Kidney tubule cell (primary cell): ENCODE measurements around the gene ATP8B4.

Source experiments
- DNase-seq: peaks from one replicate; pipeline ENCODE4 v3.0.0-alpha.2; 2018; ENCODE audit warnings: low spot score

Gene ATP8B4

GRCh38 chr15:49857496-49858475, 261.2 kb downstream of the ATP8B4 start:
- DNase-seq: no peak

DNA sequence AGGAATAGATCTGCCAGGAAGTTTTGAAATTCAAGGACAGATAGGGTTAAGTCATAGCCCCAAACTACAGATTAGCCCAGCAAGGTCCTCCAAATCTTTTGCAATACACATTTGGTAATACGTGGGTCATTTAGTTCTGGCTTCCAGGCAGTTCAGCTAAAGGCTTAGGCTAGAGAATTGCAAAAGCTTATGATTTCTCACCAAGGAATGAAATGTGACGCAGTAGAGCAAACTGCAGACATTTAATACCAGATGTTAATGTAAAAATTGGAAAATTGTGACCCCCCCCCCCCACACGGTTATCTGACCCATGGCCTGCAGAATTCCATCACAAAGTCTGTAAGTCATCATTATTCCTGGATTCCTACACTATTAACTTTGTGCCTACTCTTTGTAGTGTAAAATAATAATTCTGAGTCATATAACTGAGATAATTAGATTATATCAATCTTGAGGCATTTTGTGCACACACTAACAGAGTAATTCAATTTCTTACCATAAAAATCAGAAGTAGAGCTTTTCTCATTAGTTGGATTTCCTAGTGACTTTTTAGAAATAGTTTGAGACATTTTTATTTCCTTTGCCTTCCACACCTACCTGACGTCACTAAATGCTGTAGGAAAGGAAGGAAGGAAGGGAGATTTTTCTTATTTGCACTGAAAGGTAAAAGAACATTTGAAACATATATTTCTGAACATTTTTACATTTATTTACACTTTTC, 263.0 kb downstream of the ATP8B4 start:
- DNase-seq: no peak

- no peak for DNase-seq
These were observed 266.3 kb downstream of the ATP8B4 start for GRCh38 chr15:49852756-49853155.

- DNase-seq: no peak
These were observed 270.2 kb downstream of the ATP8B4 start for GRCh38 chr15:49848807-49849206.

GRCh38 chr15:49848282-49848724, 270.7 kb downstream of the ATP8B4 start:
- DNase-seq: no peak

DNA sequence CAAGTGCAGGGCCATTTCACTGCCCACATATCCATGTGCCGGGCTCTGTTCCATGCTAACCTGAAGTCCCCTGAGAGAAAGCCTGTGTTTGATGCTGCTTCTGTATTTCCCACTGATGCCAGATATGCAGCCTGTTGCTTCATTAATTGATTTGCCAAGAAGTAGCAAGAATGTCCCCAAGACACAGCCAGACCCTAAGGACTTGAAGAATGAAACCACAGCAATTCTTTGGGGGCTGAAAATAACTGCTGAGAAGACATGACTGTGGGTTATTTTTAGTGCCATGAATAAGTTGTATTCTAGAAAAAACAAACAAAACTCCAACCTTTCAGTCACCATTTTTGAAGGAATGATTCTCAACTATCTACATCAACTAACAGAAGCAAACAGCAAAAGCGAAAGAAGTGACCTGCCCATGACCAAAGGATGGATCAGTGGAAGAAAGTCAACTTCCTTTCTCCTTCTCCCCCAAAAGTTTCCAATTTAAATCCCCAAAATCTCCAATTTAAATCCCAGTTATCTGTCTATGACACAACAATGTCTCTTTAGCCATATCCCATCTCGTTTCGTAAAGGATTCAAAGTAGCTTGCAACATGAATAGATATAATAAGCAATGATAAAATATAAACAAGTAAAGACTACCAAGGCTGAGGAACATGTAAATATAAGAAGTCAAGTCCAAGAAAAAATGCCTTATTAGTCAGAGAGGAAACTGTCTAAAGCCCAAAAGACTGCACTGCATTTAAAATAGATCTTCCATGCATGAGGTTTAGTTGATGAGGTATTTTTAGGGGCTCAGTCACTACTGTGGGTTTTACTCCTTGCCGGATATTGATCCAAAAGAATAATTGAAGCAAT, 271.4 kb downstream of the ATP8B4 start:
- DNase-seq: no peak

DNA sequence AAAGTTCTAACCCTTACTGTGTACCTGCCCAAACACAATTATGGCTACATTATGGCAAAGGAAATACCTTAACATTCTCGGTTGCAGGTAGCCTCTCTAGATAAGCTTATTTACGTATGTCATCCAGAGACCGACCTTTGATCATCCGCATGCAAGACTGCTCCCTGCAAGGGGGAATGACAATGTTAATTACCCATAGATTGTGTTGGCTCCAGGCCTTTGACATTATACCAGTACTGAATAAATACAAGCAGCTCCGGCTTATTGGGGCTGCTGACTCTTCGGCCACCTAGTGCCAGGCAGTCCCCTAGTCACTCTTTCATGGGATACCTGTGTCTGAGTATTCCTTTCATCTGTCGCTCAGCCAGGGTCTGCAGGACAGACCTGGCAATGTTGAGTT, 274.6 kb downstream of the ATP8B4 start:
- DNase-seq: no peak

DNA sequence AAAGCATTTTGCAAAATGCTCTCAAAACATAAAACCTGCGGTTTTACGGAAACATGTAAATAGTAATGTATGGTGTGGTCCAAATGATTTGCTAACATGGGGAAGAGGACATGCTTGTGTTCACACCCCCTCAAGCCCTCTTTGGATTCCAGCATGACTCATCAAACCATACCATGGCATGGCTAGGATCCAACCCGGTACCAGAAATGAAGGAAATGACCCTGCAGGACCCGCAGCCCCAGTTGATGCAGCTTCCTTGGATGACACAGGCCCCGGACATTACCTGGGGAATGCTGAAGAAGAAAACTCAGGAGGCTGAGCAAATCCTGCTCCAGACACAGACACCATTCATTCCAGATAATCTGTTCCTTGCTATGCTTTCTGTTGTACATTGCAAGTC, 275.3 kb downstream of the ATP8B4 start:
- DNase-seq: no peak

GRCh38 chr15:49842031-49842730, 276.9 kb downstream of the ATP8B4 start:
- no peak for DNase-seq

GRCh38 chr15:49832511-49832910, 286.5 kb downstream of the ATP8B4 start:
- DNase-seq: peak; percentile 64

DNA sequence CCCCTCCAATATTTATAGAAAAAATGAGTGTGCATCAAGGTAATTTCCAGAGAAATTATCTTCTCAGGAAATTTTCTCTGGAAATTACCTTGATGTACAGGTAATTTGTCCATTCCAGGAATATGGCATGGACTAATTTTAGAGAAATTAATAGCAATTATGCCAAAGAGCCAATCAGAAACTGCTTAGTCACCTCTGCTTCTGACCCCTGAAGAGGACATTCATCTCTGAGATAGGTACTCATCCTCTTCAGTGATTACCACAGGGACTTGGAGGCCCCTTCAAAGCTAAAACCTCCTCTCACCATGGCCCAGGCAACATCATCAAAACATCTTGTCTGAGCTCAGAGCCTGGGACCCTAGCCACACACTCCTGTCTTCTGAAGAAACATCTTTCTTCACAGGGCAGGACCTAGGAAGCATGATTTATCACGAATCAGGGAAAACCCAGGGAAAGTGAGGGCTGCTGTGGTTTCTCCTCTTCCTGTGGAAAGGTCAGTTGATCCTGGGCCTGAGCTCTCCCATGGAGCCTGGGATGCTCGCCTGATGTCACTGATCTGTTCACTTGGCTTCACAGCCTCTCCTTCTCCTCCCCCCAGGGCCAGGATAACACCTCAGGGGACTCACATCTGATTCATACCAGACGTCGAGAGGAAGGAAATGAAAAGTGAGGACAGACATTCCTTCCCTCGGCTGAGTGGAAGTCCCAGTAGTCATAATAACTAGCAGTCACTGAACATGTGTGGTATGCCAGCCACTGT, 287.6 kb downstream of the ATP8B4 start:
- DNase-seq: peak; percentile 98

DNA sequence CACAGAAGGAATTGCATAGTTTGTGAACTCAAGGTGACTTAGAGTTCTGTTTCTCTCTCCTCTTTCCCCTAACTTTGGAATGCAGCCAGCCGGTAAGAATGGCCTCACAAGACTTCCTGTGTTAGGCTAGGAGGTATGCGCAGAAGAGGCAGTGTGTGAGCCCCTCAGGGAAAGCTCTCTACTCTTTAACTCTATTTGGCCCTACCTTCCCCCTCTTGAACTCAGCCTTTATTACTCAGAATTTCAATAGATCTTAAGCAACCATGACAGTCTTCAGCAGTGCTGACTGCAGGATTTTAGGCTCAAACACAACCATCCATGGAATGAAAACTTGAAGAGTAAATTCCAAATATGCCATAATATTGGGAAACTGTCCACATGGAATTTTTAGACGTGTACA, 288.6 kb downstream of the ATP8B4 start:
- DNase-seq: peak; percentile 48

DNA sequence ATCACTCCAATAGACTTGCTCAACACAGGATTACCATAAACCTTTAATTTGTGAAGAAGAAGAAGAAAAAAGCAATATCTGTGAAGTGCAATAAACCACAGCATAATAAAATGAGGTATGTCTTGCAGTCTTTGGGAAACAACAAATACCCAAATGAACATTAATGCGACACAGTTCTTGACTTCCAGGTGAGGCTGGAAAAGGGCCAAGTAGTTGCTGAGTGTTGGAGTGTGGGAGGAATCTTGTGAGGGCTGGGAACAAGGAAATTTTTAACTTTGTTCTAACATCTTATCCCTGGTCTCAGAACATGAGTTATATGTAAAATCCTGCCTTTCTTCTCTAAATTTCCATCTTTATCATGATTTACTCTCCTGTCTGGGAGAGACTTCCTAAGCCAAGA, 291.7 kb downstream of the ATP8B4 start:
- DNase-seq: no peak

GRCh38 chr15:49826640-49827234, 292.3 kb downstream of the ATP8B4 start:
- DNase-seq: no peak

DNA sequence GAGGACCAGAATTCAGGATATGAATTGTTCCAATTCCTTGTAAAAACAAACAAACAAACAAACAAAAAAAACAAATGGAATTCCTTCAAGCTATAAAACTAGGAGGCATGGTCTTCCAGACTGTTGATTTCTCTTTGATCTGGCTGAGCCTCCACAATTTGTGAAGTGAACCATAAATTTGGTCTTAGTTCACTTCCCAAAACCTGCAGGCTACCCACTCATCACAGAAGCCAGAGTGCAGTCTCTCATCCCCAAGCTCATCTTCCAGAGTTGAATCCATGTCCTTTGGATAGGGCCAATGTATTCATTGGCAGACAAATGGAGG, 294.3 kb downstream of the ATP8B4 start:
- no peak for DNase-seq

- no peak for DNase-seq
These were observed 294.9 kb downstream of the ATP8B4 start for GRCh38 chr15:49823987-49824774.

DNA sequence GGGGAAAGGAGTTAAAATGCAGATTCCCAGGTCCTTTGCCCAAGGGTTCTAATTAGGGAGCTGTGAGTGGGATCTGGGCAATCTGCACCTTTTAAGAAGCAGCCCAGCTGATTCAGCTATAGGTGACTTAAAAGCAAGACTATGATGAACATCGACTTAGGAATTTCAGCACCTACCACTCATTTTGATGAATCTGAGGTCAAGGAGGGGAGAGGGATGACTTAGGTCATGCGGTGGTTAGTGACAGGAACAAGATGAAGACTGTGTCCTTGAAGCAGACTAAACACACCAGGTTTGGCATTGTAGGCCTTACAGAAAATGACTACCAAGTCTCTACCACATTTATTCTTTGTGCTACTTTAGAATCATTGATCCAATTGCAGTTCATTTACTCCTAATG, 301.9 kb downstream of the ATP8B4 start:
- peak; percentile 60 for DNase-seq

- DNase-seq: peak; percentile 84
These were observed 303.1 kb downstream of the ATP8B4 start for GRCh38 chr15:49815950-49816349.

GRCh38 chr15:49815526-49815925, 303.5 kb downstream of the ATP8B4 start:
- no peak for DNase-seq

DNA sequence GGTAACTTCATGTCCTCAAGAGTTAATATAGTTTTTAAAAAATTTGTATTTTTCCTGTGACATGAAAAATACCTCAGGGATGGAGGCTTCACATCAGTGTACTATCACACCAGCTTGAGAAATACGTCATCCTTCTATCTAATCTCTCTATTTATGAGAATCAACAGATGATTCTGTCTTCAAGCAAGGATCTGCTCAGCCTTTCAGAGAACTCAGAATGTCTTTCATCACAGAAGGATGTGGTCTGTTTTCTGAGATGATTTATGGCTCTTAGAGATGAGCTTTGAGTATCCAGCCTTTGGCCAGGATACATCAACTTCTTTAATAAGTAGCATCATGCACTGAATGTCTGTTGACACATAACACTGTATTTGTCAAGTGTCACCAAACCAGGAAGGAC, 304.3 kb downstream of the ATP8B4 start:
- no peak for DNase-seq
